Stimulated activated CD8-positive, alpha-beta memory T cell treated with anti-CD3 and anti-CD28 coated beads, Interleukin-4, amount 100 ng/mL, for 1 hour (primary cell): ENCODE measurements around the gene NEK6.
"Not testable (repeated sequence)": the region's sequence is repeated elsewhere in the genome, so short reads cannot be mapped to it uniquely, and the experiment has no call there.

Experiments
- DNase-seq, 2 donors: peaks; one replicate each; pipeline ENCODE4 v3.0.0-alpha.2; 2020; ENCODE audit warnings: low read depth in 2 of 2, low spot score in 1 of 2

NEK6 gene

DNA sequence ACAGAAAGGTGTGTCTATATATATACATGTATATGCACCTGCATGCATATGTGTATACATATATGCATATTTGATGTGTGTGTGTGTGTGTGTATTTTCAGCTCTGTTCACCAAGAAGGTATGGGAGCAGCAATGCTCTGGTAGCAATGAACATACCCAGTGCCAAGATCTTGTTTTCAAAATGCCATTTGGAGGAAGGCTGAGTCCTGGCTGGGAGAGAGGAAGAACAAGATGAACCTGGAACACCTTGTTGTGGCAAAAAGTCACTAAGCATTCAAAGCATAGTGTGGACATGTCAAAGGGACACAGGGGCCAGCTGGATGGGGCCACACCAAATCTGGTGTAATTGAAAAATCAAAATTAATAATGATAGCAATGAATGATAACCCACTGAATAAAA, 31.8 kb upstream of the NEK6 start:
- DNase-seq: no peak

DNA sequence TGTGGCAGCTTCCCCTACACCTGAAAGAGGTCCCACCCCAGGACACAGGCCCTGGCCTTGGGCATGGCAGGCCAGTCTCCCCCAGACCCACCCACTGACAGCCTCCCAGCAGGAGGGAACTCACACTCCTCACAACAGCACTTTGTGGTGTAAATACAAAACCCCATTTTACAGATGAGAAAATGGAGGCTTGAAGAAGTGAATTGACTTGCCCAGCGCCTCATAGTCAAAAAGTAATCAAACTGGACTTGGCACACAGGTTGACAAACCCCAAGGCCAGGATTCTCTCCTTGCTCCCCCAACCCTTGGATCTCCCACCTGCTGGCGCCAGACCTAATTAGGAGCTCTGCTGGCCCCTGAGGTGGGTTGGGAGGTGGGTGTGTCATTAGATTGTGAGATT, 29.2 kb upstream of the NEK6 start:
- DNase-seq: no peak

DNA sequence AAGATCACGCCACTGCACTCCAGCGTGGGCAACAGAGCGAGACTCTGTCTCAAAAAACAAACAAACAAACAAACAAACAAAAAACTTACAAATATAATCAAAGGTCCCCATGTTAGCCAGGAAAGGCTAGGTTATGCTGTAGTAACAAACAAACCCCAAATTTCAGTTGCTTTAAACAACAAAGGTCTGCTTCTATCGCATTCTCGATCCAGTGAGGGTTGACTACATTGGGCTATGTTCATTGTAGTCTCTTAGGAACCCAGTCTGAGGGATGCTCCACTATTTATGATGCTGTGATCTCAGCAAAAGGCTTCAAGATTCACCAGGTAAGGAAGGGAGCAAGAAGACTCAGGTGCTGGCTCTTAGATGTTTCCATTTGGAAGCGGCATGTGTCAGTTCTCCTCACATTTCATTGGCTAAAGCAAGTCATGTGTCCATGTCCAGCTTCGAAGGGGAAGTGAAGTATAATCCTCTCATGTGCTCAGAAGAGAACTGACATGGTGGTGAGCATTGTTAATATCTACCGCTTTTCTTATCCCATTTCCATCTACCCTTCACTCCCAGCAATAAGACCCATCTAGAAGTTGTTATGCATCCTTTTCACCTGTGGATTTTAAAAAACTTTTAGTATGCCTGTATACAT, 26.5 kb upstream of the NEK6 start:
- no peak for DNase-seq

DNA sequence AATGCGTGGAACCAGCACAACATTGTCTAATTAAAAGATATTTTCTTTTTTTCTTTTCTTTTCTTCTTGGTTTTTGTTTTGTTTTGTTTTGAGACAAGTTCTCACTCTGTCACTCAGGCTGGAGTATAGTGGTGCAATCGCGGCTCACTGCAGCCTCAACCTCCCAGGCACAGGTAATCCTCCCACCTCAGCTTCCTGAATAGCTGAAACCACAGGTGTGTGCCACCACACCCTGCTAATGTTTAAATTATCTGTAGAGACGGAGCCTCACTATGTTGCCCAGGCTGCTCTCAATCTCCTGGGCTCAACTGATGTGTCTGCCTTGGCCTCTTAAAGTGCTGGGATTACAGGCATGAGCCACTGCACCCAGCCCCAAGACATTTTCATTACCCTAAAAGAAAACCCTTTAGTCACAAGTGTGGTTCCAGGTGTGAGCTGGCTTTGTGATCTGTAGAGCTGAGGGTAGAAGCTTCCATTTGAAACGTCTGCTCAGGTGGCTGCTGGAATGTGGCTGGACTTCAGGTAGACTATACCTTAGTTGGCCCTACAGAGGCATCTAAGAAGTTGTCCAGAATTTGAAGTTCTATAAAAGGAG, 19.1 kb upstream of the NEK6 start:
- no peak for DNase-seq

DNA sequence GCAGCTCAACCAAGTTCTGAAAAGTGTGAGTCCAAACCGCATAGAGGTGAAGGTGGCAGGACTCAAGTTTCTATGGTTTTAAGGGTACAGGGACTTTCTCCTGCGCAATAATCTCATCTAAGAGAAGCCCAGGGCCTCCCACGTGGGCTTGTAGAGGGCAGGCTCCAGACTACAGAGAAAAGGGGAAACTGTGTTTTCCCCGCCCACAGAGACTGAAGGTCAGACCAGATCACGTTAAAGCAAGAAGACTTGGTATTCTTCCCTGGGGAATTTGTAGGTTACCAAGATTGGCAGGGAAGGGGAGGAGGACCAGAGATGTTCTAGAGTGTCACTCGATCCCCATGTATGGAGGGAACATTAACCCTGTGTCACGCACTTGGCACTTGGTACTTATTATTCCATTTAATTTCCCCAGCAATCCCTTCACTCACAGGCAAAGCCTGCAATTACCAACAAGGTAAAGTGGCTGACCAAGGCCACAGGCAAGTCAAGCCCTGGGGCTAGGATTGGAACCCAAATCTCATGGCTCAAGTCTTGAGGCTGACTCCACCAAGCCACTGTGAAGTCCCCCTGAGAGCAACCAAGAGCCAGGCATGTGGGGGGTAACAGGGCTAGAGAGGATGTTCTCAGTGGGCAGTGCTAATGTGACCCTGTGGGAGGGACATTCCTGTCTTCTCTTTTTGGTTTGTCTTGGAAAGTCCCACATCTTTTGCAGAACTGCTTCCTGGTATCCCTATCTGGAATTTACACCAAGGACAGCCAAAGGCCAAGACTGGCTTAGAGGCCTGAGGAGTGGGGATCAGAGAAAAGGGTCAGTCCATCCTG, 18.3 kb upstream of the NEK6 start:
- no peak for DNase-seq

DNA sequence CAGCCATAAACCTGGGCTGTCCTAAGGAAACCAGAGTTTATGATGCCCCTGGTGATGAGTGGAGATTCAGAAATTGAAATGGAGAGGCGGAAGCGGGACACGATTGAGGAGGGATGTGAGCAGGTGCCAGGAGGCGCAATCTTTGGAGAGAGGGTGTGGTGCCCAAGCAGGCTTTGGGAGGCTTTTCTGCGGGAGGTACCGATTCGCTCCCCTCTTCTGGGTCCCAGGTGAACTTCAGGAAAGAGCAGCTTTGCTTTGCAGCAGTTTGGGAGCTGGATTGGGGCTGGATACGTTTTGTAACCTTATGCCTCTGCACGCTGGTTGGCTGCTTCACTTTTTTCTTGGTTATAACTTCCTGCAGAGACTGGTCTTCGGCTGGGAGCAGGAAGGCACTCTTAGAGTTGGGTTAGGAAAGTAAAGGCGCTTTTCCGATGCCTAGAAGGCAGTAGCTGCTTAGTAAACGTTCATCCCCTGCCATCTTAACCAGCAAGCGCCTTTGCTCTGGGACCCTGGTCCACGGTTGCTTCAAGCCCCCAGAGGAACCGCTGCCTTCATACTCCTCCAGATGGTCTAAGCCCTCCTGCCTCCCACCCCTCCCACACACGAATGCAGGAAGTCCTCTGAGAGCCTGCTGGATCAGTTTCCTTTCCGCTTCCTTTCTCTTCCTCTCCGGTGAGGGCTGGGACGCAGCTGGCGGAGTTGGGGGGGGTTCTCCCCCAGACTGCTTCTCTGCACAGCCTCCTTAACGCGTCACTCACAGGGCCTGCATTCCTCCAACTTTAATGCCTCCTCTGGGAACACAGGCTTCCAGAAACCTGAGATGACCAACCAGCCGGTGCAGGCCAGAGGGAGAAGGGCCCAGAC, 15.2 kb upstream of the NEK6 start:
- DNase-seq: no peak

DNA sequence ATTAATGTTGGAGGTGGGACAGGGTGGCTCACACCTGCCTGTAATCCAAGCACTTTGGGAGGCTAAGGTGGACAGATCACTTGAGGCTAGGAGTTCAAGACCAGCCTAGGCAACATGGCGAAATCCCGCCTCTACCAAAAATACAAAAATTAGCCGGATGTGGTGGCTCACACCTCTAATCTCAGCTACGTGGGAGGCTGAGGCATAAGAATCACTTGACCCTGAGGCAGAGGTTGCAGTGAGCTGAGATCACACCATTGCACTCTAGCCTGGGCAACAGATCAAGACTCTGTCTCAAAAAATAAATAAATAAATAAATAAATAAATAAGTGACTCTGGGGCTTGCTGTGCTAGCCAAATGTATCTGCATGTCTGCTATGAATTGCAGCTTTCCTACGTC, 10.4 kb upstream of the NEK6 start:
- not testable (repeated sequence) for DNase-seq

DNA sequence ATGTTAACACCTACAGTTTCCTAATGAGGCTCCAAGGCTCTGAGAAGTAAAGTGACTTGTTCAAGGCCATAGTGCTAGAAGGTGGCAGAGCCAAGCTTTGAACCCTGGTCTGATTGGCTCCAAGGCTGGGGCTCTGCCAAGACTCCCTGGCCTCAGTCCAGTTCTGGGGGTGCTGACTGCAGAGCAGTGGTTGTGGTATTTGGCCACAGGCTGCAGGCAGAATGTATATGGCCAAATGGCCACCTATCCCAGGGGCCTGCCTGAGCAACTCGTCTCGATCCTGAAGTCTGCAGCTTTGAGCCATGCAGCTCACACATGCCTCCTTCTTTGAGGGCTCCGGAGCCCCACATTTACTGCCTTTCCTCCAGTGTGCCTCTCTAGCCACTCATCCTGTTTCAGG, 9.7 kb upstream of the NEK6 start:
- no peak for DNase-seq

DNA sequence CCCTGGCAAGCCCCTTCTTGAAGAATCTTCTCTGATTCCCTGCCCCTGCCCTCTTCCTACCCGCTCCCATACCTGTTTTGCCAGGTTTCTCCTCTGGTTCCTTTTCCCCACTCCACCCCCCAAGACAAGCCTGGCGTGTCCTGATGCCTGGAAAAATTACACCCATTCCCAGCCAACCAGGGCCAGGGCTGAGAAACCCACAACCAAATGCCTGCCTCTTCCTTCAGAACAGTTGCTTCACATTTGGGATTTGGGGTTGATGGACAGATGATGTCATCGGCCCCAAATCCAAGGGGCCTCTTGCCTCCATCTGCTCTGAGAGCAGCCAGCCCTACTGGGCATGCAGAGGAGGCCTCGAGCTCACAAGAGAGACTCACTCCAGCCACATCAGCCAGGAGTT, 8.8 kb upstream of the NEK6 start:
- no peak for DNase-seq

DNA sequence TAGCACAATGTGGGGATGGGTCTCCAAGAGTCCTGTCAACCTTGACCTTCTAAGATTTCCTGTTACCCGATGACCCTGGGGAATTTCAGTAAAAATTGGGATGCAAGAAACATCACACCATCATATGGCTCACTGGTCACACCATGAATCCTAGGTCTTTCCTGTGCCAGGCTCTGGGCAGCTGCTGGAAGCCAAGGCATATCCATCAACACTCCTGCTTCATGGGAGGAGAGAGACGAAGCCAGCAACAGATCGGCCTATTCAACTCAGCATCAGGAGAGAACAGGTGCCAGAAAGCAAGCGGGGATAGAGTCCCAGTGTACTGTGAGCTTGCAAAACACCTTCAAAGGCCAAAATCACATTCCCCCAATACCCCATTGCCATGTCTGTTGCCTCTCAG, 6.5 kb upstream of the NEK6 start:
- no peak for DNase-seq

DNA sequence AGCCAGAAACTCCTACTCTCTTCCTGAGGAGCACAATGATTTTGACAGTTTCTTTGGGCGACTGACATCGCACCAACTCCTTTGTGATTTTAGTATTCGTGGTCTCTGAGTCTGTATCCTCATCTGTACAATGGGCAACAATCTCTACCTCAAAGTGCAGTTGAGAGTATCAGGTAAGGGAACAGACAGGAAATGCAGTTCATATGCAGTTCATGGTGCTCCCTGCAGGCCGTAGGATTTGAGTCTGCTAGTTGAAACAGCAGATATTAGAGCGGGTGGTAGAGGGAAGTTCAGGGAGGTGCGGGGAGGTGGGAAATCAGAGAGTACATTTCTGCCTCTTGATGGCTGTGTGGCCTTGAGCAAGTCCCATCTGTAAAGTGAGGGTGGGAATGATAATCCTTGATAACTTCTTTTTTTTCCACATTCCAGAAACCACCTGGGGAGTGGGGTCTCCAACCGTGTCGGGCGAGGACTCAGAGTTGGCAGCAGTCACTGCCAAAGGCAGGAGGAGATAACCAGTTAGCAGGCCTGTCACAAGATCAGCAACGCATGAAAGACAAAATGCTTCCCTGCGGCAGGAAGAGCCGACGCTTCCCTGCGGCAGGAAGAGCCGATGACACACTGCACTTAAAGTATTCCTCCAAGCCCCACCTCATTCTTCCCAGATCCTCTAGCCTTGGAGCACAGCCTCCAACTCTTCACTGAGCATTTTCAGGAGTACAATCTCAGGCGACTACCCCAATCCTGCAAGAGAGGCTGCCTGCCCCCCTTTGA, 6.0 kb upstream of the NEK6 start:
- DNase-seq: no peak

DNA sequence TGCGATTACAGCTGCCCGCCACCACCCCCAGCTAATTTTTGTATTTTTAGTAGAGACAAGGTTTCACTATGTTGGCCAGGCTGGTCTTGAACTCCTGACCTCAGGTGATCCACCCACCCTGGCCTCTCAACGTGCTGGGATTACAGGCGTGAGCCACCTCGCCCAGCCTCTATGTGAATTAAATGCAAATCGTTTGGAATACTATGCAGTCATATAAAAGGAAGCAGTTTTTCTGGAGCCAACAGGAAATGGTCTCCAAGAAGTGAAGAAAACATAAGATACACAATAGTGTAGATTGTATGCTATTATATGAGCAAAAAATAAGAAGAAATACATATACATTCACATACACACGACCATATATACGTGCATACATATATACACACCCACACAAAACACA, 4.9 kb upstream of the NEK6 start:
- DNase-seq: not testable (repeated sequence)

DNA sequence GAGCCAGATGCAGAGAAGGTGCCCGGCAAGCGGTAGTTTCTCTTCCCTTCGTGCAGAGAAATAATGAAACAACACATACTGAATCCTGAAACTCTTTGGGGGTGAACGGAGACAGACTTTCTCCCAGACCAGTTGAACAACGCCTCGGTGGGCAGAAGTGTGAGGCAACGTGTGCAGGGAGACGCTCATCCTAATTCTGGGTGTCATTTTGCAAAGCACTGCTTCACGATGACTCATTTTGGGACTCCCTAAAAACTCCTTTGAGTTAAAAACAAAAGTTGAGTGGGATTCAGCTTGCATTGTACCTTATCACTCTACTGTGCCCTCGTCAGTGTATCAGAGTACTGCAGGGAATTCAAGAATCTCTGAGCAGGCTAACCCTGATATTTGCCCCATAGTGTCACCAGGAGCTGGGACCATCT, 3.5 kb upstream of the NEK6 start:
- DNase-seq: no peak

DNA sequence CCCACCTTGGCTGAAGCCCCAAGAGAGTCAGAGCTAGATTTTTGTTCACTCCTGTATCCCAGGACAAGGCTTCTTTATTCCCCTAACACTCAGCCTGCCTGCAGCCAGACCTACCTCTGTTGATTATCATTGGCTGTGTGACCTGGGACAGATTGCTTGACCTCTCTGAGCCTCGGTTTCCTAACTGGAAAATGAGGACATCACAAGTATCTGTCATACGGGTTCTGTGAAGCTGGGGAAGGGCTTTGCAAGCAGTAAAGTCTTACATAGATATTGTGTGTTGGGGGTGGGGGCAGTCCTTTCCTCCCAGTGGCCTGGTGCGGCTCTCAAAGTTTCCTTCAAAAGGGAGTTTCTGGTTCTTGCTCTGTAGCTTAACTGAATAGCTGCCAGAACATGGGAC, 2.5 kb upstream of the NEK6 start:
- no peak for DNase-seq

DNA sequence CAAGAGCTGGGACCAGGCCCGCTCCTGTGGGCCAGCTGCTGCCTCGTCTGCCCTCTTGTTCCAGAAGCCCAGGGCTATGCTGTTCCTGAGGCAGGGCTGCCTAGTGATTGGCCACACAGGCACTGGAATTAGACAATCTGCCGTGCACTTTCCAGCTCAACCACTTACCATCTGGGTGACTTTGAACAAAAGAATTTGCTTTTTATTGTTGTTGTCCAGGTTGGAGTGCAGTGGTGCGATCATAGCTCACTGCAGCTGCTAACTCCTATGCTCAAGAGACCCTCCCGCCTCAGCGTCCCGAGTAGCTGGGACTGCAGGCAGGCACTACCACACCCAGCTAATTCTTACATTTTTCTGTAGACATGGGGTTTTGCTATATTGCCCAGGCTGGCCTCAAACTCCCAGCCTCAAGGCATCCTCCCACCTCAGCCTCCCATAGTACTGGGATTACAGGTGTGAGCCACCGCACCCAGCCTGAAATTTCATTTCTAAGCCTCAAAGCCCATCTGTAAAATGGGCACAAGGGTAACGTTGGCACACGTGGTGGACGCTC, 1.2 kb upstream of the NEK6 start:
- no peak for DNase-seq

DNA sequence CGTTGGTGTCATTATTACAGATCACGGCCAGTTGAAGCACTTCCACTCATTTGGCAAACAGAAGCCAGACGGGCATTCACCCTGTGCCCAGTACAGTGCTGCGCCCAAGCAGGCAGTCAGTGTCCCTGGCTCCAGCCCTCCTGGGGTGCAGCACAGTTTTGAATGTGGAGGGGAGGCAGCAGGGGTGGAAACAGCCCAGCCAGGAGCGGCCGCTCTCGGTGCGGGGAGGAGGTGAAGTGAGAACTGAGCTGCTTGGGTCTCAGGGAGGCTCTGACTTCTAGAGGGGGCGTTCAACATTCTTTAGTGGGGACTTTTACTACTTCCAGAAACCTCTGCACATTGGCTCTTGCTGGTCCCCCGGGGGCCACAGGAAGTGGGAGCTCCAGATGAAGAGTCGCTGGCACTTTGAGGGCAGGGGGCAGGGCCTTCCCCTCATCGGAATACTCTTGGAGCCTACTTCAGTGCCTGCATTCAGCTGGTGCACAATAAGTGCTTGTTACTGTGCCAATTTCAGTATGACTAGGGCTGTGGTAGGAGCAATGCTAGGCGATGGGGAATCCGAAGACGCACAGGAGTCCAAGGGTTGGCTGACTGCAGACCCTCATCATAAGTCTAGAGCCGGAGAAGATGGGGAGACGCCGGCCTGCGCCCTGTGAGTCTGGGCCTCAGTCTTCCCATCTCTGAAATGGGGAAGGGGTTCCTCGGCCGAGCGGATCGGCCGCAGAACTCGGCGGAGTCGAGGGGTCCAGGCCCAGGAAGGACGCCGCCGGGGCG, 492 bp upstream of the NEK6 start:
- DNase-seq: no peak

DNA sequence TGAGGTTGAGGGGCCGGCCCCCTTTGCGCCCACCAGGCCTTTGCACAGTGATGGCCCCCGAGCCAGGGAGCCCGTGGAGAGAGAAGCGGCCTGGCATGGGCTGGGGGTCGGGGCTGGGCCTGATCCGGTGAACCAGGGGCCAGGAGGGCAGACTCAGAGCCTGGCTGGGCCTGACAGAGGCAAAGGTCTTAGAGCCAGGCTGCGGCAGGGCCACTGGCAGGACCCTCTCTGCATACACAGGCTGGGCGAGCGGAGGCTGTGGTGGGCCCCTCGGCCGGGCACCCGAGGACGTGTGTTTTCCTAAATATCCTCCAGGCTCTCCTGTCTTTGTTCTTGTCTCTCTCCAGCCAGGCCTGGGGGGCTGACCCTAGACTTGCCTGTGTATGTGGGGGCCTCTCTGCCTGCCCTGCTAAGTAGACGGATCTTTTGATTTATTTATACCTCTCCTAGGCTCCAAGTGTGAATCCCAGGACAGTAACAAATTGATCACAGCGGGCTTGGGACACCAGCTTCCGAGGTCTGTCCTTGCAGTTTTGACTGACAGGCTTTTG, 933 bp downstream of the NEK6 start:
- DNase-seq: no peak

DNA sequence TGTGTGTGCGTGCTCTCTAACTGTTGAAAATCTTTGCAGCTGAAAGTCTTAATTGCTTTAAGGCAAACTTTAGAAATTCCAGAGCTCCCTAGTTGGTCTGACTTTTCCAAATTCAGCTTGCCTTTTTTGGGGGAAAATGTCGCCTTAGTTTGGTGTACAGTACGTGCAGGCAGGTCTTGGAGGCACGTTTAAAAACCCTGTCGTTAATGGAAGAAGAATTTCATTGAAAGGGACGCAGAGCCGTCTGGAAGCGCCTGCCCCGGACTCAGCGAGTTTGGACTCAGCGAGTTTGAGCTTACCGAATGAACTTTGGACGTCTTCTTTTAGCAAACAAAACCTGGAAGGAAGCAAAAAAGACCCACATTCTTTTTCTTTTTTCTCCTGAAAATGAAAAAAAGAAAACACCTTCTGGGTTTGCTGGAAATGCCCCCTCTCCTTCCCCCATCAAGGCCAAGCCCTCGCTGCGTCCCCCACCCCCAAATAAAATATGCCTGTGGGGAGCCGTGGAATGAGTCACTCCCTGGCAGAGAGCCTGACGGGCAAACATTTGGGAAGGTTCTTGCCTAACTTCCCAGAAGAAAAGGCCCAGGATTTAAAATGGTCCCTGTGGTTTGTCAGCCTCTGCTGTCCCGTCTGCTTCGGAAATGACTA, 1.5 kb downstream of the NEK6 start:
- DNase-seq: no peak
